Neural progenitor cell (in vitro differentiated cells): ENCODE data around the gene PDGFC. TPM values are rescaled to one million over a fixed set of nuclear protein-coding genes. Genes with fewer than 3 reads are reported as not detected.

Experiments used
- DNase-seq: peaks from one replicate; pipeline ENCODE4 v3.0.0-alpha.2; 2016; ENCODE audit warnings: low spot score
- H2AFZ ChIP-seq: fragments of 200-600 bp; sonication (generic); replicated peaks from 2 replicates; pipeline ENCODE4 v1.6.1; 2016; ENCODE audit warnings: antibody characterized with exemption
- H3F3A ChIP-seq: fragments of 200-600 bp; sonication (generic); 2 replicates; pipeline ENCODE4 v1.6.1; 2016; ENCODE audit warnings: antibody characterized with exemption, low read depth
- H3K27ac ChIP-seq: fragments of 200-600 bp; sonication (generic); 2 replicates; pipeline ENCODE4 v1.5.1; 2016; ENCODE audit warnings: mild to moderate bottlenecking
- H3K27me3 ChIP-seq: fragments of 200-600 bp; sonication (generic); 2 replicates; pipeline ENCODE4 v1.6.1; 2016; ENCODE audit warnings: mild to moderate bottlenecking, moderate library complexity
- H3K36me3 ChIP-seq: fragments of 200-600 bp; sonication (generic); 2 replicates; pipeline ENCODE4 v1.5.1; 2016
- H3K4me1 ChIP-seq: fragments of 200-600 bp; sonication (generic); 2 replicates; pipeline ENCODE4 v1.6.1; 2016; ENCODE audit warnings: mixed run types
- H3K4me2 ChIP-seq: fragments of 200-600 bp; sonication (generic); 2 replicates; pipeline ENCODE4 v1.6.1; 2016
- H3K4me3 ChIP-seq: fragments of 200-600 bp; sonication (generic); 2 replicates; pipeline ENCODE4 v1.5.1; 2016
- H3K79me2 ChIP-seq: fragments of 200-600 bp; sonication (generic); 2 replicates; pipeline ENCODE4 v1.6.1; 2016; ENCODE audit warnings: low read depth
- H3K9ac ChIP-seq: fragments of 200-600 bp; sonication (generic); 2 replicates; pipeline ENCODE4 v1.6.1; 2016
- H3K9me3 ChIP-seq: fragments of 200-600 bp; sonication (generic); 2 replicates; pipeline ENCODE4 v1.5.1; 2016; ENCODE audit warnings: low read depth
- H4K20me1 ChIP-seq: fragments of 200-600 bp; sonication (generic); 2 replicates; pipeline ENCODE4 v1.6.1; 2016; ENCODE audit warnings: low read depth
- H3K27ac Mint-ChIP-seq: 3 replicates; pipeline ENCODE4 v1.8.0; 2021; ENCODE audit warnings: mixed read lengths
- H3K27me3 Mint-ChIP-seq: 2 replicates; pipeline ENCODE4 v1.8.0; 2022; ENCODE audit warnings: low read depth, mild to moderate bottlenecking, inconsistent platforms, moderate library complexity, mixed read lengths; ENCODE audit not compliant: insufficient read depth
- H3K36me3 Mint-ChIP-seq: 3 replicates; pipeline ENCODE4 v1.8.0; 2021; ENCODE audit warnings: mixed read lengths
- H3K4me1 Mint-ChIP-seq: 3 replicates; pipeline ENCODE4 v1.8.0; 2021; ENCODE audit warnings: mixed read lengths
- H3K4me3 Mint-ChIP-seq: 3 replicates; pipeline ENCODE4 v1.8.0; 2021; ENCODE audit warnings: mild to moderate bottlenecking, moderate library complexity, mixed read lengths
- H3K9me3 Mint-ChIP-seq: 3 replicates; pipeline ENCODE4 v1.8.0; 2020; ENCODE audit warnings: mixed read lengths
- EZH2 ChIP-seq: fragments of 200-600 bp; sonication (generic); IDR thresholded peaks from 2 replicates; pipeline ENCODE4 v1.6.1; 2017; ENCODE audit warnings: antibody characterized with exemption, mild to moderate bottlenecking, moderate library complexity
- EZH2phosphoT487 ChIP-seq: fragments of 200-600 bp; sonication (generic); IDR thresholded peaks from 2 replicates; pipeline ENCODE4 v1.6.1; 2017; ENCODE audit warnings: antibody characterized with exemption
- total RNA-seq: library from RNA; depleted of rRNA; stranded (reverse); fragments of >200 nt; gene quantifications from 2 replicates; pipeline ENCODE4 v1.2.3, GENCODE V29; 2015; ENCODE audit warnings: low replicate concordance
- TF ChIP-seq, protein P1 (sequence below): fragments of 200-600 bp; sonication (generic); IDR thresholded peaks from 2 replicates; pipeline ENCODE4 v1.5.1; 2017; ENCODE audit warnings: antibody characterized with exemption, mild to moderate bottlenecking

PDGFC gene
- total RNA-seq, 1 donor from 2014 or later = 4.7 TPM

DNA sequence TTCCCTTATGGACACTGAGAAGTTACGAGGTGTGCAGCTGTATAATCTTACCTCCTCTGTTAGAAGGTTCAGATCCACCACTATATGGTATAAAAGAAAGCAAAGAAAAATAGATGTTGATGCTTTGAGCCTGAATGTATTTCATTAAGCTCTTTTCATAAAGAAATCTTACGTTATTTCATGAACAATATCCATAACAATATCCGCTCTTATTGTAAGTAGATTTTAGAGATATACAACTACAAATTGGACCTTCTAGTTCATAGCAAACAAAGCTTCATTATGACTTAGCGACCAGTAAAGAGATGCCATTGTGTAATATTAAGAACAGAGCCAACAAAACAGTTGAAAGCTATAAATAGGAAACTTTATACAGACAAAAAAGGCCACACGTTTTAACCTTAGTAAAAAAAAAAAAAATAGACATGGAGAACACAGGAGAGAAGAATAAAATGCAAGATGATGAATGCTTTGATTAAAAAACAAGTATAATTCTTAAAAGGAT lies 203.6 kb downstream of the PDGFC start:
- TF ChIP-seq, protein P1, sequence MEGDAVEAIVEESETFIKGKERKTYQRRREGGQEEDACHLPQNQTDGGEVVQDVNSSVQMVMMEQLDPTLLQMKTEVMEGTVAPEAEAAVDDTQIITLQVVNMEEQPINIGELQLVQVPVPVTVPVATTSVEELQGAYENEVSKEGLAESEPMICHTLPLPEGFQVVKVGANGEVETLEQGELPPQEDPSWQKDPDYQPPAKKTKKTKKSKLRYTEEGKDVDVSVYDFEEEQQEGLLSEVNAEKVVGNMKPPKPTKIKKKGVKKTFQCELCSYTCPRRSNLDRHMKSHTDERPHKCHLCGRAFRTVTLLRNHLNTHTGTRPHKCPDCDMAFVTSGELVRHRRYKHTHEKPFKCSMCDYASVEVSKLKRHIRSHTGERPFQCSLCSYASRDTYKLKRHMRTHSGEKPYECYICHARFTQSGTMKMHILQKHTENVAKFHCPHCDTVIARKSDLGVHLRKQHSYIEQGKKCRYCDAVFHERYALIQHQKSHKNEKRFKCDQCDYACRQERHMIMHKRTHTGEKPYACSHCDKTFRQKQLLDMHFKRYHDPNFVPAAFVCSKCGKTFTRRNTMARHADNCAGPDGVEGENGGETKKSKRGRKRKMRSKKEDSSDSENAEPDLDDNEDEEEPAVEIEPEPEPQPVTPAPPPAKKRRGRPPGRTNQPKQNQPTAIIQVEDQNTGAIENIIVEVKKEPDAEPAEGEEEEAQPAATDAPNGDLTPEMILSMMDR = no peak
- TF ChIP-seq EZH2 = no peak
- no peak for TF ChIP-seq EZH2phosphoT487
- Mint-ChIP-seq H3K4me1 (peaks cover 41% of the 10 kb centered on the region), H3K9me3 (no peaks in the 10 kb centered on the region)

GRCh38 chr4:156766846-156767245 lies 204.8 kb downstream of the PDGFC start:
- no peaks in the 10 kb centered on the region for H3F3A ChIP-seq
- H3K9ac ChIP-seq = no peak overlapping the region
- peaks cover 19% of the 10 kb centered on the region for H3K4me1 ChIP-seq
- H2AFZ ChIP-seq = no peak overlapping the region
- no peaks in the 10 kb centered on the region for H3K36me3 ChIP-seq
- H3K4me2 ChIP-seq = no peak overlapping the region
- DNase-seq = no peak
- no peak overlapping the region for H3K27ac ChIP-seq
- no peaks in the 10 kb centered on the region for H3K9me3 ChIP-seq
- H4K20me1 ChIP-seq = no peaks in the 10 kb centered on the region
- Mint-ChIP-seq H3K36me3 (peaks cover 10% of the 10 kb centered on the region), H3K27ac (no peak overlapping the region), H3K4me1 (peaks cover 33% of the 10 kb centered on the region), H3K27me3 (peaks cover 2% of the 10 kb centered on the region), H3K9me3 (no peaks in the 10 kb centered on the region), H3K4me3 (no peak overlapping the region)
- no peak overlapping the region for H3K4me3 ChIP-seq
- no peaks in the 10 kb centered on the region for H3K79me2 ChIP-seq
- TF ChIP-seq, protein P1 = no peak
- TF ChIP-seq EZH2 (no peak), EZH2phosphoT487 (no peak)
- no peaks in the 10 kb centered on the region for H3K27me3 ChIP-seq

More for the DNA sequence above, 203.6 kb downstream of the PDGFC start:
- Histone ChIP-seq H2AFZ (no peak overlapping the region), H3K9me3 (no peaks in the 10 kb centered on the region), H3K4me1 (peaks cover 25% of the 10 kb centered on the region), H3K36me3 (no peaks in the 10 kb centered on the region), H3F3A (no peaks in the 10 kb centered on the region), H3K9ac (no peak overlapping the region), H3K27ac (no peak overlapping the region), H3K79me2 (no peaks in the 10 kb centered on the region), H3K4me2 (no peak overlapping the region), H3K27me3 (no peaks in the 10 kb centered on the region), H4K20me1 (no peaks in the 10 kb centered on the region), H3K4me3 (no peak overlapping the region)
- no peak for DNase-seq
- H3K27ac Mint-ChIP-seq = no peak overlapping the region
- H3K36me3 Mint-ChIP-seq = peaks cover 10% of the 10 kb centered on the region
- peaks cover 2% of the 10 kb centered on the region for H3K27me3 Mint-ChIP-seq
- H3K4me3 Mint-ChIP-seq = no peak overlapping the region

DNA sequence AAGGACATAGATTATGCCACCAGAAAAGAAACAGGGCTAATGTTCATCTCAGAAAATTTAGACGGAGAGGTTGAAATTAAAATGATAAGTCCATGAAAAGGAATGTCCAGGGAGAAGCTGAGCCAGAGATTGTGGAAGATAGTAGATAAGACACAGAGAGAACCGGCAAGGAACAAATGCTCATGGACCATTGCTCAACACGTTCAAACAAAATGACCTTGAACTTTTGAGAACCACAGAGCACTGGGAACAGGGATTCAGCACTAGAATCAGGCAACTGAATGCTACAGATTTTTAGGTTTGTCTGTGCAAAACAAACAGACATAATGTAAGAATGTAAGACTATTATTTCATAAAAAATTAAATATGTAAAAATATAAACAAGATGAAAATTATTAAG lies 206.3 kb downstream of the PDGFC start:
- H3K4me3 ChIP-seq = no peak overlapping the region
- peaks cover 2% of the 10 kb centered on the region for H3K27me3 Mint-ChIP-seq
- H3K27me3 ChIP-seq = no peaks in the 10 kb centered on the region
- peaks cover 17% of the 10 kb centered on the region for H3K4me1 Mint-ChIP-seq
- H3K27ac ChIP-seq = no peak overlapping the region
- TF ChIP-seq, protein P1 = no peak
- no peak for TF ChIP-seq EZH2
- H3K79me2 ChIP-seq = no peaks in the 10 kb centered on the region
- no peaks in the 10 kb centered on the region for H4K20me1 ChIP-seq
- no peak overlapping the region for H3K4me2 ChIP-seq
- H3K27ac Mint-ChIP-seq = no peak overlapping the region
- no peak overlapping the region for H3K4me3 Mint-ChIP-seq
- H3K4me1 ChIP-seq = peaks cover 4% of the 10 kb centered on the region
- no peaks in the 10 kb centered on the region for H3K9me3 Mint-ChIP-seq
- H3F3A ChIP-seq = no peaks in the 10 kb centered on the region
- H3K9me3 ChIP-seq = no peaks in the 10 kb centered on the region
- H3K36me3 ChIP-seq = no peaks in the 10 kb centered on the region
- H2AFZ ChIP-seq = no peak overlapping the region
- no peak for DNase-seq
- no peak overlapping the region for H3K9ac ChIP-seq
- H3K36me3 Mint-ChIP-seq = peaks cover 18% of the 10 kb centered on the region
